Measurements from ENCODE around the gene E2F1.
"Not testable (repeated sequence)": the region's sequence is repeated elsewhere in the genome, so short reads cannot be mapped to it uniquely, and the experiment has no call there.

E2F1 gene

DNA sequence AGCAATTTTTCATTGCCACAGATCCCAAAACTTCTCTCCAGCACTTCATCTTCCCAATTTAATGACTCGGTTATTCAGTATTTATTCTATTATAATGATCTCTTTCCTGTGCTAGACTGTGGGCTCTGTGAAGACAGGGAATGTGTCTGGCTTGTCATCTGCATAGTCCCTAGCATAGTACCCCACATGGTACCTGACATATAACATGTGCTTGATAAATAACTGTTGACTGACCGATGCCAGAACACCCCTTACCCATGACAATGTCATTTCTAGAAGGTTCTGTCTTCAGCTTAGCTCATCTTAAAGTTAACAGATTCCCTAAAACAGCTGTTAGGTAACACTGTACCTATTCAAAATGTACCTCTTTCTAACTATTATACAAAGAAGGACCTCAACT, 30.3 kb upstream of the E2F1 start:
- in situ Hi-C loops (cut with MboI; ENCODE audit: low pct_unique_long_range_greater_than_20kb, low sequenced_read_pairs): no loop called here
- DNase-seq: no peak

GRCh38 chr20:33713865-33714367, 27.7 kb upstream of the E2F1 start:
- in situ Hi-C loops (cut with MboI; ENCODE audit: low pct_unique_long_range_greater_than_20kb, low sequenced_read_pairs): no loop called here
- no peak for DNase-seq

GRCh38 chr20:33711446-33711738, 25.2 kb upstream of the E2F1 start:
- in situ Hi-C loops (cut with MboI; ENCODE audit: low pct_unique_long_range_greater_than_20kb, low sequenced_read_pairs): no loop called here
- DNase-seq: no peak

DNA sequence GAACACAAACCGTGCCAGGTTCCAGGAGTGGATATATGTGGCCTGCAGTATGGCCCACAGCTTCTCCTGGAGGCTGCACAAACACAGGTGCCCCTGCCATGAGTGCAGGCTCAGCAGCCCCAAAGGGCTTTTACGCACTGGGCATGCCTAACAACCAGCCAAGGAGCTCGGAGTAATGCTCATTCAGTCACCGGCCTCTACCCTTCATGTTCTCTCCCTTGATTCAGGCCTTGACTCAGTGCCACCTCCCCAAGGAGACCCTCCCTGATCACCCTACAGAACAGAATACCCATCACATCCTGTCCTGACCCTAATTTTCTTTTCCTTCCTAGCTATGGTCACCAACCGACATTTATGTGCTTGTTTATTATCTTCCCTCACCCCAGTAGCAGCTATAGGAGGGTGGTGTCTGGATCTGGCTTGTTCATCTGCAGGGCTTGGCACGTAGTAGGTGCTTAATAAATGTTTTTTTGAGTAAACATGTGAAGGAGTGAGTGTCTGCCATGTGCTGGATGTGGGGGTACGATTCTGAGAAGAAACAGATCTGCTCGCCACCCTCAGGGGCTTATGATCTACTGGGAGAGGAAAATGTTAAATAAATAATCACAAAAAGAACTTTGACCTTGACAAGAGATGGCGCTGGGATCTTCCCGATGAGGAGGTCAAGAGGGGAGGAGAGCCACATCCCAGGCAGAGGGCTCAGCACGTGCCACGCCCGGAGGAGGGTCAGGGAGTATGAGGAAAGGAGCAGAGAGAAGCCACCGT, 24.7 kb upstream of the E2F1 start:
- in situ Hi-C loops (cut with MboI; ENCODE audit: low pct_unique_long_range_greater_than_20kb, low sequenced_read_pairs): no loop called here
- no peak for DNase-seq

DNA sequence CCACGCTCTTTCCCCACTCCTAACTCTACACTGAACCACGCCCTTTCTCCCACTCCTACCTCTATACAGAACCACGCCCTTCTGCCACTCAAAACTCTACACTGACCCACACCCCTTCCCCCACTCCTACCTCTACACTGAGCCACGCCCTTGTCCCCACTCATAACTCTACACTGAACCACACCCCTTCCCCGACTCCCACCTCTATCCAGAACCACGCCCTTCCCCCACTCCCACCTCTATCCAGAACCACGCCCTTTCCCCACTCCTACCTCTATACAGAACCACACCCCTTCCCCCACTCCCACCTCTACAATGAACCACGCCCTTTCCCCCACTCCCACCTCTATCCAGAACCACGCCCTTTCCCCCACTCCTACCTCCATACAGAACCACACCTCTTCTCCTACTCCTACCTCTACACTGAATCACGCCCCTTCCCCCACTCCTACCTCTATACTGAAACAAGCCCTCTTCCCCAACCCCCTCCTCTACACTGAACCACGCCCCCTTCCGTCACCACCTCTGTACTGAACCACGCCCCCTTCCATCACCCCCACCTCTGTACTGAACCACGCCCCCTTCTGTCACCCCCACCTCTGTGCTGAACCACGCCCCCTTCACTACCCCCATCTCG, 23.8 kb upstream of the E2F1 start:
- in situ Hi-C loops (cut with MboI; ENCODE audit: low pct_unique_long_range_greater_than_20kb, low sequenced_read_pairs): no loop called here

DNA sequence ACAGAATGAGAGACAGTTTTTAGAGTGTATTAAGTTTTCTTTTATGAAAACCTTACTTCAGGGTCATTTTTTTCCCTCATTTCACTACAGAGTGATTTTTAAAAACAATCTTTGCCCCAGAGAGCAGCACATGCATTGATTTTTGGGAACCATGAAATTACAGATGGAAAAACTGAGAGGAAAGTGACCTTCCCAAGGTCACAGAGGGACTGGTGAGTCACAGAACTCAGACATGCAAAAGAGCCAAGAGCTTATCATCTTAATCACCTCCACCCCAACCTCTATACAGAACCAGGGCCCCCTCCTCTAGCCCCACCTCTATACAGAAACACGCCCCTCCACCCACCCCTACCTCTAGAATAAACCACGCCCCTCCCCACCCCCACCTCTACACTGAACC, 23.2 kb upstream of the E2F1 start:
- in situ Hi-C loops (cut with MboI; ENCODE audit: low pct_unique_long_range_greater_than_20kb, low sequenced_read_pairs): no loop called here
- no peak for DNase-seq

More for the DNA sequence above, 23.8 kb upstream of the E2F1 start:
- no peak for DNase-seq

- no peak for DNase-seq
- in situ Hi-C loops (cut with MboI; ENCODE audit: low pct_unique_long_range_greater_than_20kb, low sequenced_read_pairs): no loop called here
Measured at GRCh38 chr20:33707668-33708067, 21.5 kb upstream of the E2F1 start.

GRCh38 chr20:33704197-33704924, 18.2 kb upstream of the E2F1 start:
- in situ Hi-C loops (cut with MboI; ENCODE audit: low pct_unique_long_range_greater_than_20kb, low sequenced_read_pairs): no loop called here

GRCh38 chr20:33703498-33704137, 17.4 kb upstream of the E2F1 start:
- DNase-seq: no peak
- in situ Hi-C loops (cut with MboI; ENCODE audit: low pct_unique_long_range_greater_than_20kb, low sequenced_read_pairs): no loop called here

More at GRCh38 chr20:33704197-33704924, 18.2 kb upstream of the E2F1 start:
- no peak for DNase-seq

GRCh38 chr20:33702861-33703260, 16.7 kb upstream of the E2F1 start:
- no peak for DNase-seq
- in situ Hi-C loops (cut with MboI; ENCODE audit: low pct_unique_long_range_greater_than_20kb, low sequenced_read_pairs): no loop called here

GRCh38 chr20:33701629-33702450, 15.7 kb upstream of the E2F1 start:
- DNase-seq: no peak
- in situ Hi-C loops (cut with MboI; ENCODE audit: low pct_unique_long_range_greater_than_20kb, low sequenced_read_pairs): no loop called here

- in situ Hi-C loops (cut with MboI; ENCODE audit: low pct_unique_long_range_greater_than_20kb, low sequenced_read_pairs); DNase-seq: not testable (repeated sequence)
Measured at GRCh38 chr20:33700696-33701441, 14.7 kb upstream of the E2F1 start.

DNA sequence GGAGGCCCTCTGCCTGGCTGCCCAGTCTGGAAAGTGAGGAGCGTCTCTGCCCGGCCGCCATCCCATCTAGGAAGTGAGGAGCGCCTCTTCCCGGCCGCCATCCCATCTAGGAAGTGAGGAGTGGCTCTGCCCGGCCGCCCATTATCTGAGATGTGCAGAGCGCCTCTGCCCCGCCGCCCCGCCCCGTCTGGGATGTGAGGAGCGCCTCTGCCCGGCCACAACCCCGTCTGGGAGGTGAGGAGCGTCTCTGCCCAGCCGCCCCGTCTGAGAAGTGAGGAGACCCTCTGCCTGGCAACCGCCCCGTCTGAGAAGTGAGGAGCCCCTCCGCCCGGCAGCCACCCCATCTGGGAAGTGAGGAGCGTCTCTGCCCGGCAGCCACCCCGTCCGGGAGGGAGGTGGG, 12.8 kb upstream of the E2F1 start:
- in situ Hi-C loops (cut with MboI; ENCODE audit: low pct_unique_long_range_greater_than_20kb, low sequenced_read_pairs); DNase-seq: not testable (repeated sequence)

DNA sequence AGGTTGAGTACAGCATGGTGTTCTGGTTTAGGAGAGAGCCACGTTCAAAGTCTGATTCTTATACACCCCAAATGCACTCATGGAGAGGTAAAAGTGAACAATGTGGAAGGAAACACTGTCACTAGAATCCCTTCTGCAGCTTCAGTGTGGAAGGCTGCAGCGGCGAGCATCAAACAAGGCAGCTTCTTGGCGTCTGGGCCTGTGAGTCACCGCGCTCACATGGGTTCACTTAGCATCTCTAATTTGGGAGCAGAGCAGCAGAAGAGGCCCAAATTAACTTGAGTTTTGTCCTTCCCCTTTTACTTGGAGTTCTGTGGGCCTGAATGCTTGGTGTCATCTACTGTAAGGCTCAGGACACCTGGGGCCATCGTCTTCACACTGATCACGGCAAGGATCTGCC, 10.9 kb upstream of the E2F1 start:
- in situ Hi-C loops (cut with MboI; ENCODE audit: low pct_unique_long_range_greater_than_20kb, low sequenced_read_pairs): no loop called here
- no peak for DNase-seq

- in situ Hi-C loops (cut with MboI; ENCODE audit: low pct_unique_long_range_greater_than_20kb, low sequenced_read_pairs): no loop called here
- DNase-seq: no peak
Measured at GRCh38 chr20:33696448-33696847, 10.3 kb upstream of the E2F1 start.

- no peak for DNase-seq
- in situ Hi-C loops (cut with MboI; ENCODE audit: low pct_unique_long_range_greater_than_20kb, low sequenced_read_pairs): no loop called here
Measured at GRCh38 chr20:33694639-33695012, 8.4 kb upstream of the E2F1 start.

GRCh38 chr20:33693741-33694638, 7.8 kb upstream of the E2F1 start:
- no peak for DNase-seq
- in situ Hi-C loops (cut with MboI; ENCODE audit: low pct_unique_long_range_greater_than_20kb, low sequenced_read_pairs): no loop called here
